ENCODE data around the gene CYP2J2.

CYP2J2 gene

DNA sequence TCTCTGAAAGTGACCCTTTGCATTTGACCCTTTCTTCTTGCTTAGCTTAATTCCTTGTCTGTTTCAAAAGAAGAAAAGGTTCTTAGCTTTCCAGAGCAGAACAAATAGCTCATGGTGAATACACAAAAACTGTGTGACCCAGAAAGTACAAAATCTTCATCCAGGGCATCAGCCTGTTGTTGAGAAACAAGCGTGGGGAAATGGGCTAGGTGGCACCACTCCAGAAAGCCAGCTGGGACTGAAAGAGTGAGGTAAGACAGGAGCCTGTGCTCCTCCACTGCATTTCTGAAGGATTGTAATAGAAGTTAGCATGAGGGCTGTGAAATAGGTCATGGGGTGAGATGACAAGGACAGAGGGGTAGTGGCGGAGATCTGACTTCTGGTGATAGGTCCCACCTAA lies 45.8 kb downstream of the CYP2J2 start:
- TF ChIP-seq, protein P1, sequence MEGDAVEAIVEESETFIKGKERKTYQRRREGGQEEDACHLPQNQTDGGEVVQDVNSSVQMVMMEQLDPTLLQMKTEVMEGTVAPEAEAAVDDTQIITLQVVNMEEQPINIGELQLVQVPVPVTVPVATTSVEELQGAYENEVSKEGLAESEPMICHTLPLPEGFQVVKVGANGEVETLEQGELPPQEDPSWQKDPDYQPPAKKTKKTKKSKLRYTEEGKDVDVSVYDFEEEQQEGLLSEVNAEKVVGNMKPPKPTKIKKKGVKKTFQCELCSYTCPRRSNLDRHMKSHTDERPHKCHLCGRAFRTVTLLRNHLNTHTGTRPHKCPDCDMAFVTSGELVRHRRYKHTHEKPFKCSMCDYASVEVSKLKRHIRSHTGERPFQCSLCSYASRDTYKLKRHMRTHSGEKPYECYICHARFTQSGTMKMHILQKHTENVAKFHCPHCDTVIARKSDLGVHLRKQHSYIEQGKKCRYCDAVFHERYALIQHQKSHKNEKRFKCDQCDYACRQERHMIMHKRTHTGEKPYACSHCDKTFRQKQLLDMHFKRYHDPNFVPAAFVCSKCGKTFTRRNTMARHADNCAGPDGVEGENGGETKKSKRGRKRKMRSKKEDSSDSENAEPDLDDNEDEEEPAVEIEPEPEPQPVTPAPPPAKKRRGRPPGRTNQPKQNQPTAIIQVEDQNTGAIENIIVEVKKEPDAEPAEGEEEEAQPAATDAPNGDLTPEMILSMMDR (IDR thresholded peaks at IDR 0.05; ENCODE audit: low read depth, low read length), result no peak
- DNase-seq (ENCODE audit: extremely low read depth, low read depth), result no peak

DNA sequence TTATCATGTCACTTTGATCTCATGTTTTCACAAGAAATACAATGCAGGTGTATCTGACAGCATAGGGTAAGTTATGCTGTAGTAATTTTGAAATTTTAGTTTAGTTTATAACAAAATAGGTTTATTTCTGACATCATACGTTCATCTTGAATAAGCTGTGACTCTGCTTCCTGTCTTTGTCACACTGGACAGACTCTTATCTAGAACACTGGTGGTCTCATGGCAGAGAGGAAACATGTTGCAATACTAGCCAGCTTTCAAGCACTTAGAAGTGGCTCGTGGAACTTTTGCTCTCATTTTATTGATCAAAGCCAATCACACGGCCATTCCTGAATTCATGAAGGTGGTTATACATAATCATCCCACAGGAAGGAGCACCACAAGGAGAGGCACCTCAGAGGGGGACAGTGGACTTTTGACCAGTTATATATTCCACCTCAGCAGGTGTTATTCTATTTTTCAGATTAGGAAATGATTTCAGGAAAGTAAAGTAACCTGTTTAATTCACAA lies 46.5 kb downstream of the CYP2J2 start:
- TF ChIP-seq, protein P1 (IDR thresholded peaks at IDR 0.05; ENCODE audit: low read depth, low read length), result no peak
- no peak for DNase-seq (ENCODE audit: extremely low read depth, low read depth)

DNA sequence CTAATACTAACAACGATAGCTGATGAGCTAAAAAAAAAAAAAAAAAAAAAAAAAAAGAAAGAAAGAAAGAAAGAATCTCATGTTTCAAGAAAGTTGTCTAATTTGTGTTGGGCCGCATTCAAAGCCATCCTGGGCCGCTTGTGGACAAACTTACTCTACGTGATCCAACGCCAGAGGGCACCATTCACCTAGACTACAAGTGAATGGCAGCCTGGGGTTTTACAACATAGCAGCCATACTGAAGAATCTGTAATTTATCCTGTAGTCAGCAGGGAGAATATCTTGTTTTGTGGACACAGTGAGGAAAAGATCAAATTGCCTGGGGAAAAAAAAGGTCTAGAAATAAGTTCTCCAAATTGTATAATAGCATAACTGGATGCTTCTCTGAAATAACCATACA lies 47.0 kb downstream of the CYP2J2 start:
- TF ChIP-seq, protein P1 (IDR thresholded peaks at IDR 0.05; ENCODE audit: low read depth, low read length), result peak; percentile 56
- DNase-seq (ENCODE audit: extremely low read depth, low read depth), result peak; percentile 29

DNA sequence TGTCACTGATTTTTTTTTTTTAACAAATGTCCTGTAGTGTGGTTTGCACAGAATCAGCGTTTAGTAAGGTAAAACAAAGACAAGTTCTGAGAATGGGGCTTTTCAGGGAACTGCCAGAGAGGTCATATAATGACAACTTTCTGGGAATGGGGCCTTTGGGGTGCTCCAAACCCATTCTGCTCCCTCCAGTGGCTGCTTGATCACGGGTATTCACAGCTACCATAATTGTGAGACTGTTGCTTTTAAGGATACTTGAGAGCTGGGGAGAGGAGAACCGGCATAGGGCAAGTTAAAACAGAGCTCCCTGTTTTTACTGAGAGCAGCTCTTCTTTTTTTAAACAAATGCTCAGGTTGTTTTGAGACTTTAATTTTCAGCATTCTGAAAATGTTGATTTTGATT lies 48.2 kb downstream of the CYP2J2 start:
- DNase-seq (ENCODE audit: extremely low read depth, low read depth), result no peak
- TF ChIP-seq, protein P1 (IDR thresholded peaks at IDR 0.05; ENCODE audit: low read depth, low read length), result no peak

DNA sequence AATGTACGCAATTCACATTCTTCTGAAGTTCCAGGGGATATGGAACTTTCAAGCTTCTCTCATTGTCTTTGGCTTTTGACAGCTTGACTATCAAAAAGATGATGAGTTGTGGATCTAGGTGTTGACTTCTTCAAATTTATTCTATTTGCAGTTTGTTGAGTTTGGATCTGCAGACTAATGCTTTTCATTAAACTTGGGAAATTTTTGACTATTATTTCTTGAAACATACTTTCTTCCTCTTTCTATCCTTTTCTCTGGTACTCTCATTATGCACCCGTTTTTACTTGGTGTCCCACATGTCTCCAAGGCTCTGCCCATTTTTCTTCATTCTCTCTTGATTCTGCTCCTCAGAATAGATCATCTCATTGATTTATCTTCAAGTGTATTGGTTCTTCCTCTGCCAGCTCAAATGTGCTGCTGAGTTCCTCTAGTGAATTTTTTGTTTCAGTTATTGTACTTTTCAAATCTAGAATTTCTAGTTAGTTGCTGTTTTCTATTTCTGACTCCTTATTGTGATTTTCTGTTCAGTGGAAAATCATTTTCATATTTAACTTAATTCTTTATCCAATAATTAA lies 49.4 kb downstream of the CYP2J2 start:
- no peak for DNase-seq (ENCODE audit: extremely low read depth, low read depth)
- TF ChIP-seq, protein P1 (IDR thresholded peaks at IDR 0.05; ENCODE audit: low read depth, low read length), result no peak

DNA sequence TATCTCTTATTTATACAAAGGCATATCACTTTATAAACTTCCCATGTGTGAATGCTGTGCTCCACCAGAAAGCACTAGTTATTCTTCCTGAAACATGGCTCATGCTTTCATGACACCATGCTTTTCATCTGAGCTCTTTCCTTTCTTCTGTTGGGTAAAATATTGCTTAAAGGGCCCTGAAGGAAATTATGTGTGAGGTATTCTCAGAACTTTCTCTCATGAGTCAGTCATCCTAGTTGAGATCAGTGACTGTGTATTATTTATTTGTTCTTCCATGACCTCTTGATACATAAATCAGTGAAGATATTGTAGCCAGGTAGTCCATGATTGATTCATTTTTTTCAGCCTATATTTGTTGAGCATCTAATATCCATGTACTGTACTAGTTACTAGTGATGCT lies 54.8 kb downstream of the CYP2J2 start:
- TF ChIP-seq, protein P1 (IDR thresholded peaks at IDR 0.05; ENCODE audit: low read depth, low read length), result no peak
- no peak for DNase-seq (ENCODE audit: extremely low read depth, low read depth)

DNA sequence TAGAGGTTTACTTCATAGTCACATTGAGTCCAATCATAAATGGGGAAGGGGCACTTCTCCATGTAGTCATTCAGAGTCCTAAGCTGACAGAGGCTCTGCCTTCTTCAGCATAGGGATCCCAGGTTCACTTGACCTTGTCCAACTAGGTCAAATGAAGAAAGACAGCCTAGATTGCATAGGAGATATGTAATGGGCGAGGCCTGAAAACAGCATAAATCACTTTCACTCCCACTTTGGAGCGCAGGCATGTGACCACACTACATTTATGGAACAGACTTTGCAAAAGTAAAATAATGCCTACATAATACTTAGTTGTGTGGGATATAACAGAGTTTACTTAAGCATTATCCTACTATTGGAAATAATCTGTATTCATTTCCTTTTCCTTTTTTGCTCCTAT lies 60.1 kb downstream of the CYP2J2 start:
- DNase-seq (ENCODE audit: extremely low read depth, low read depth), result no peak
- TF ChIP-seq, protein P1 (IDR thresholded peaks at IDR 0.05; ENCODE audit: low read depth, low read length), result no peak
